IPS-15b (cell line): ENCODE results near the gene CLIP1.
"Not testable (repeated sequence)": the region's sequence is repeated elsewhere in the genome, so short reads cannot be mapped to it uniquely, and the experiment has no call there.

Experiments used
- H3K27me3 ChIP-seq: one replicate; pipeline ENCODE4 v1.6.1; 2013; ENCODE audit warnings: low read length; ENCODE audit not compliant: control insufficient read depth, insufficient read depth
- H3K36me3 ChIP-seq: one replicate; pipeline ENCODE4 v1.6.1; 2013; ENCODE audit warnings: low read length; ENCODE audit not compliant: control insufficient read depth, insufficient read depth
- H3K4me1 ChIP-seq: one replicate; pipeline ENCODE4 v1.6.1; 2013; ENCODE audit warnings: mild to moderate bottlenecking, low read length; ENCODE audit not compliant: control insufficient read depth, insufficient read depth
- H3K4me3 ChIP-seq: one replicate; pipeline ENCODE4 v1.5.1; 2013; ENCODE audit warnings: low read depth, low read length
- H3K9ac ChIP-seq: one replicate; pipeline ENCODE4 v1.6.1; 2013; ENCODE audit warnings: low read depth, mild to moderate bottlenecking, low read length
- H3K9me3 ChIP-seq: one replicate; pipeline ENCODE4 v1.6.1; 2013; ENCODE audit warnings: mild to moderate bottlenecking, low read length; ENCODE audit not compliant: control insufficient read depth, insufficient read depth

CLIP1 gene

GRCh38 chr12:122403831-122404230 is 18.6 kb downstream of the CLIP1 start:
- Histone ChIP-seq H3K27me3 (no peaks in the 10 kb centered on the region), H3K36me3 (no peaks in the 10 kb centered on the region), H3K9ac (no peak overlapping the region), H3K4me3 (no peak overlapping the region), H3K9me3 (no peaks in the 10 kb centered on the region), H3K4me1 (peaks cover 10% of the 10 kb centered on the region)

GRCh38 chr12:122403115-122403770 is 19.2 kb downstream of the CLIP1 start:
- peaks cover 10% of the 10 kb centered on the region for H3K4me1 ChIP-seq
- H3K9ac ChIP-seq = no peak overlapping the region
- H3K27me3 ChIP-seq = no peaks in the 10 kb centered on the region
- no peak overlapping the region for H3K4me3 ChIP-seq
- no peaks in the 10 kb centered on the region for H3K36me3 ChIP-seq
- no peaks in the 10 kb centered on the region for H3K9me3 ChIP-seq

- no peak overlapping the region for H3K9ac ChIP-seq
- no peak overlapping the region for H3K4me3 ChIP-seq
- H3K4me1 ChIP-seq = peaks cover 10% of the 10 kb centered on the region
- no peaks in the 10 kb centered on the region for H3K9me3 ChIP-seq
- no peaks in the 10 kb centered on the region for H3K36me3 ChIP-seq
- no peaks in the 10 kb centered on the region for H3K27me3 ChIP-seq
Observed at GRCh38 chr12:122402264-122402663, 20.2 kb downstream of the CLIP1 start.

GRCh38 chr12:122399592-122400373 is 22.7 kb downstream of the CLIP1 start:
- Histone ChIP-seq H3K9me3 (no peaks in the 10 kb centered on the region), H3K27me3 (no peaks in the 10 kb centered on the region), H3K9ac (peak overlapping the region; percentile 66), H3K36me3 (no peaks in the 10 kb centered on the region), H3K4me3 (peak overlapping the region; percentile 31), H3K4me1 (peaks cover 10% of the 10 kb centered on the region)

GRCh38 chr12:122399254-122399591 is 23.2 kb downstream of the CLIP1 start:
- no peaks in the 10 kb centered on the region for H3K27me3 ChIP-seq
- H3K4me1 ChIP-seq = peaks cover 10% of the 10 kb centered on the region
- no peak overlapping the region for H3K9ac ChIP-seq
- no peaks in the 10 kb centered on the region for H3K9me3 ChIP-seq
- no peaks in the 10 kb centered on the region for H3K36me3 ChIP-seq
- no peak overlapping the region for H3K4me3 ChIP-seq

GRCh38 chr12:122397981-122398380 is 24.5 kb downstream of the CLIP1 start:
- H3K4me3 ChIP-seq, H3K9ac ChIP-seq, H3K36me3 ChIP-seq, H3K27me3 ChIP-seq, H3K9me3 ChIP-seq: not testable (repeated sequence)
- peaks cover 10% of the 10 kb centered on the region for H3K4me1 ChIP-seq

- no peaks in the 10 kb centered on the region for H3K27me3 ChIP-seq
- H3K9me3 ChIP-seq = no peaks in the 10 kb centered on the region
- H3K4me1 ChIP-seq = peaks cover 7% of the 10 kb centered on the region
- no peaks in the 10 kb centered on the region for H3K36me3 ChIP-seq
- H3K9ac ChIP-seq = no peak overlapping the region
- no peak overlapping the region for H3K4me3 ChIP-seq
Observed at GRCh38 chr12:122395319-122395718, 27.1 kb downstream of the CLIP1 start.

GRCh38 chr12:122394626-122395194 is 27.8 kb downstream of the CLIP1 start:
- Histone ChIP-seq H3K9me3 (no peaks in the 10 kb centered on the region), H3K4me1 (peaks cover 1% of the 10 kb centered on the region), H3K4me3 (no peak overlapping the region), H3K9ac (no peak overlapping the region), H3K27me3 (no peaks in the 10 kb centered on the region), H3K36me3 (no peaks in the 10 kb centered on the region)

- no peaks in the 10 kb centered on the region for H3K27me3 ChIP-seq
- no peak overlapping the region for H3K4me3 ChIP-seq
- no peaks in the 10 kb centered on the region for H3K36me3 ChIP-seq
- no peak overlapping the region for H3K9ac ChIP-seq
- H3K4me1 ChIP-seq = no peaks in the 10 kb centered on the region
- no peaks in the 10 kb centered on the region for H3K9me3 ChIP-seq
Observed at GRCh38 chr12:122393817-122394216, 28.7 kb downstream of the CLIP1 start.

GRCh38 chr12:122392411-122392810 is 30.1 kb downstream of the CLIP1 start:
- H3K9me3 ChIP-seq = no peaks in the 10 kb centered on the region
- H3K27me3 ChIP-seq = no peaks in the 10 kb centered on the region

GRCh38 chr12:122389677-122390076 is 32.8 kb downstream of the CLIP1 start:
- Histone ChIP-seq H3K27me3 (no peaks in the 10 kb centered on the region), H3K9ac (no peak overlapping the region), H3K4me3 (no peak overlapping the region), H3K4me1 (peaks cover 5% of the 10 kb centered on the region), H3K9me3 (no peaks in the 10 kb centered on the region), H3K36me3 (no peaks in the 10 kb centered on the region)

More at GRCh38 chr12:122392411-122392810, 30.1 kb downstream of the CLIP1 start:
- Histone ChIP-seq H3K9ac (no peak overlapping the region), H3K4me1 (no peaks in the 10 kb centered on the region), H3K4me3 (no peak overlapping the region), H3K36me3 (no peaks in the 10 kb centered on the region)

- no peak overlapping the region for H3K9ac ChIP-seq
Observed at GRCh38 chr12:122387887-122388286, 34.6 kb downstream of the CLIP1 start.

More at GRCh38 chr12:122387887-122388286, 34.6 kb downstream of the CLIP1 start:
- Histone ChIP-seq H3K4me3 (no peak overlapping the region), H3K9me3 (no peaks in the 10 kb centered on the region), H3K27me3 (no peaks in the 10 kb centered on the region), H3K4me1 (peaks cover 5% of the 10 kb centered on the region), H3K36me3 (no peaks in the 10 kb centered on the region)
